GM23338 (cell line): ENCODE measurements around the gene ZNF92. TPM values are rescaled to one million over a fixed set of nuclear protein-coding genes. Genes with fewer than 3 reads are reported as not detected.

ENCODE experiments used
- ATAC-seq: fragments of 200-7000 bp; cut with Tn5 transposase; 3 replicates; pipeline ENCODE4 v1.9.1; 2020
- DNase-seq: peaks from one replicate; pipeline ENCODE4 v3.0.0-alpha.2; 2015; ENCODE audit warnings: low spot score
- H2AFZ ChIP-seq: fragments of 200-600 bp; sonication (generic); 2 replicates; pipeline ENCODE4 v1.8.0; 2016; ENCODE audit warnings: antibody characterized with exemption, mild to moderate bottlenecking, moderate library complexity
- H3F3A ChIP-seq: fragments of 200-600 bp; sonication (generic); replicated peaks from 2 replicates; pipeline ENCODE4 v1.8.0; 2017; ENCODE audit warnings: antibody characterized with exemption, mixed run types, low read depth
- H3K27ac ChIP-seq: fragments of 200-600 bp; sonication (generic); 2 replicates; pipeline ENCODE4 v1.6.1; 2016; ENCODE audit warnings: low read depth
- H3K27me3 ChIP-seq: fragments of 200-600 bp; sonication (generic); 2 replicates; pipeline ENCODE4 v1.8.0; 2016; ENCODE audit warnings: mild to moderate bottlenecking, mixed run types, moderate library complexity; ENCODE audit not compliant: insufficient read depth
- H3K36me3 ChIP-seq: fragments of 200-600 bp; sonication (generic); 2 replicates; pipeline ENCODE4 v1.8.0; 2016; ENCODE audit warnings: mild to moderate bottlenecking; ENCODE audit not compliant: insufficient read depth
- H3K4me1 ChIP-seq: fragments of 200-600 bp; sonication (generic); 2 replicates; pipeline ENCODE4 v1.8.0; 2016; ENCODE audit warnings: mild to moderate bottlenecking, moderate library complexity; ENCODE audit not compliant: insufficient read depth
- H3K4me2 ChIP-seq: fragments of 200-600 bp; sonication (generic); 2 replicates; pipeline ENCODE4 v1.7.1; 2017; ENCODE audit warnings: mixed run types
- H3K4me3 ChIP-seq: fragments of 200-600 bp; sonication (generic); 2 replicates; pipeline ENCODE4 v1.6.1; 2016; ENCODE audit warnings: mixed run types
- H3K79me2 ChIP-seq: fragments of 200-600 bp; sonication (generic); replicated peaks from 2 replicates; pipeline ENCODE4 v1.8.0; 2017; ENCODE audit warnings: mild to moderate bottlenecking; ENCODE audit not compliant: insufficient read depth
- H3K9me2 ChIP-seq: fragments of 200-600 bp; sonication (generic); 2 replicates; pipeline ENCODE4 v1.8.0; 2017; ENCODE audit not compliant: insufficient read depth
- H4K20me1 ChIP-seq: fragments of 200-600 bp; sonication (generic); replicated peaks from 2 replicates; pipeline ENCODE4 v1.8.0; 2017; ENCODE audit warnings: mild to moderate bottlenecking; ENCODE audit not compliant: insufficient read depth
- H3K27ac Mint-ChIP-seq: 2 replicates; pipeline ENCODE4 v1.8.0; 2020; ENCODE audit warnings: inconsistent platforms, mild to moderate bottlenecking, moderate library complexity, mixed read lengths
- H3K27me3 Mint-ChIP-seq: 3 replicates; pipeline ENCODE4 v1.8.0; 2022; ENCODE audit warnings: low read depth, mild to moderate bottlenecking, moderate library complexity, mixed read lengths, inconsistent platforms; ENCODE audit not compliant: insufficient read depth, poor library complexity
- H3K36me3 Mint-ChIP-seq: 3 replicates; pipeline ENCODE4 v1.8.0; 2021; ENCODE audit warnings: low read depth, mild to moderate bottlenecking, inconsistent platforms, moderate library complexity, mixed read lengths
- H3K4me1 Mint-ChIP-seq: 3 replicates; pipeline ENCODE4 v1.8.0; 2020; ENCODE audit warnings: mild to moderate bottlenecking, inconsistent platforms, mixed read lengths
- H3K4me3 Mint-ChIP-seq: 3 replicates; pipeline ENCODE4 v1.8.0; 2021; ENCODE audit warnings: moderate library complexity, mild to moderate bottlenecking, inconsistent platforms, mixed read lengths
- H3K9me3 Mint-ChIP-seq: 3 replicates; pipeline ENCODE4 v1.8.0; 2020; ENCODE audit warnings: moderate library complexity, mild to moderate bottlenecking, inconsistent platforms, mixed read lengths
- CREB1 ChIP-seq: fragments of 250-450 bp; sonication (Bioruptor Pico); IDR thresholded peaks from 2 replicates; pipeline ENCODE4 v1.5.0; 2020; ENCODE audit warnings: low read depth, mild to moderate bottlenecking, moderate library complexity
- CTCF ChIP-seq, 2 experiments: fragments of 200-600 bp in 1 of 2; sonication (generic) in 1 of 2; conservative IDR thresholded peaks; 2 replicates each; pipeline versions ENCODE4 v1.5.1 to v1.6.1; 2016 to 2017; ENCODE audit warnings: antibody characterized with exemption in 2 of 2, low read depth in 2 of 2, mild to moderate bottlenecking in 2 of 2, moderate library complexity in 1 of 2
- ETS1 ChIP-seq: IDR thresholded peaks from 2 replicates; pipeline ENCODE4 v1.6.1; 2016; ENCODE audit warnings: antibody characterized with exemption
- EZH2 ChIP-seq: fragments of 200-600 bp; sonication (generic); IDR thresholded peaks from one replicate; pipeline ENCODE4 v1.8.0; 2017; ENCODE audit warnings: antibody characterized with exemption, mild to moderate bottlenecking, low read depth; ENCODE audit not compliant: unreplicated experiment
- EZH2phosphoT487 ChIP-seq: fragments of 200-600 bp; sonication (generic); IDR thresholded peaks from one replicate; pipeline ENCODE4 v1.8.1; 2018; ENCODE audit warnings: antibody characterized with exemption; ENCODE audit not compliant: unreplicated experiment
- JUNB ChIP-seq: IDR thresholded peaks from one replicate; pipeline ENCODE4 v1.6.1; 2016; ENCODE audit warnings: antibody characterized with exemption; ENCODE audit not compliant: unreplicated experiment
- NANOG ChIP-seq: IDR thresholded peaks from 2 replicates; pipeline ENCODE4 v1.6.1; 2016; ENCODE audit warnings: antibody characterized with exemption, borderline replicate concordance
- POLR2AphosphoS5 ChIP-seq: IDR thresholded peaks from 2 replicates; pipeline ENCODE4 v1.6.1; 2016; ENCODE audit warnings: antibody characterized with exemption, low read depth
- REST ChIP-seq: IDR thresholded peaks from one replicate; pipeline ENCODE4 v1.6.1; 2018; ENCODE audit warnings: antibody characterized with exemption; ENCODE audit not compliant: unreplicated experiment
- STAT1 ChIP-seq: IDR thresholded peaks from one replicate; pipeline ENCODE4 v1.6.1; 2016; ENCODE audit warnings: antibody characterized with exemption; ENCODE audit not compliant: unreplicated experiment
- ZNF114 ChIP-seq: fragments of 250-450 bp; sonication (Bioruptor Pico); IDR thresholded peaks from 2 replicates; pipeline ENCODE4 v1.5.0; 2020; ENCODE audit warnings: mild to moderate bottlenecking, moderate library complexity
- ZNF331 ChIP-seq: fragments of 250-450 bp; sonication (Bioruptor Pico); IDR thresholded peaks from 2 replicates; pipeline ENCODE4 v1.5.0; 2020; ENCODE audit warnings: low read depth, mild to moderate bottlenecking, moderate library complexity
- ZNF462 ChIP-seq: fragments of 250-450 bp; sonication (Bioruptor Pico); IDR thresholded peaks from 2 replicates; pipeline ENCODE4 v1.5.0; 2020; ENCODE audit warnings: mild to moderate bottlenecking, moderate library complexity
- polyA plus RNA-seq: library from polyadenylated mRNA; unstranded; fragments of >200 nt; fragmentation: Nextera tagmentation; extraction: Ambion mirVana; gene quantifications from 2 replicates; pipeline ENCODE4 v1.2.1, GENCODE V29; 2016
- total RNA-seq: library from RNA; depleted of rRNA; stranded (reverse); fragments of >200 nt; shearing (Covaris generic); gene quantifications from 2 replicates; pipeline ENCODE4 v1.2.3, GENCODE V29; 2014

ZNF92 gene
- total and polyA plus RNA-seq, 2 experiments from 2014 or later: 25.3 to 56.3 TPM

GRCh38 chr7:65430344-65431186 is 56.9 kb downstream of the ZNF92 start:
- Mint-ChIP-seq H3K9me3 (peaks cover 60% of the 10 kb centered on the region), H3K27me3 (peaks cover 5% of the 10 kb centered on the region), H3K4me1 (no peaks in the 10 kb centered on the region), H3K36me3 (peaks cover 33% of the 10 kb centered on the region), H3K4me3 (no peak overlapping the region), H3K27ac (no peak overlapping the region)
- Histone ChIP-seq H3K27me3 (no peaks in the 10 kb centered on the region), H3K79me2 (no peaks in the 10 kb centered on the region), H3K4me1 (no peaks in the 10 kb centered on the region), H3K27ac (no peak overlapping the region), H4K20me1 (no peaks in the 10 kb centered on the region), H3K9me2 (peaks cover 11% of the 10 kb centered on the region), H3F3A (peaks cover 19% of the 10 kb centered on the region), H2AFZ (no peak overlapping the region), H3K4me2 (no peak overlapping the region), H3K4me3 (no peak overlapping the region), H3K36me3 (0 out of 2 replicates have a peak, but pooled peaks cover 3% of the 10 kb centered on the region)
- ATAC-seq (no peak), DNase-seq (no peak)
- TF ChIP-seq EZH2phosphoT487 (no peak), ZNF114 (no peak), ZNF331 (CRISPR knock-in tag) (no peak), NANOG (no peak), POLR2AphosphoS5 (no peak), ETS1 (no peak), JUNB (no peak), STAT1 (no peak), CTCF (conservative IDR thresholded peaks at IDR 0.05; ENCODE audit: low read depth in 2 of 2) (no peak), ZNF462 (CRISPR knock-in tag) (no peak), EZH2 (no peak), REST (no peak), CREB1 (CRISPR knock-in tag) (no peak)
